ENCODE results near the gene H6PD.

Gene H6PD

DNA sequence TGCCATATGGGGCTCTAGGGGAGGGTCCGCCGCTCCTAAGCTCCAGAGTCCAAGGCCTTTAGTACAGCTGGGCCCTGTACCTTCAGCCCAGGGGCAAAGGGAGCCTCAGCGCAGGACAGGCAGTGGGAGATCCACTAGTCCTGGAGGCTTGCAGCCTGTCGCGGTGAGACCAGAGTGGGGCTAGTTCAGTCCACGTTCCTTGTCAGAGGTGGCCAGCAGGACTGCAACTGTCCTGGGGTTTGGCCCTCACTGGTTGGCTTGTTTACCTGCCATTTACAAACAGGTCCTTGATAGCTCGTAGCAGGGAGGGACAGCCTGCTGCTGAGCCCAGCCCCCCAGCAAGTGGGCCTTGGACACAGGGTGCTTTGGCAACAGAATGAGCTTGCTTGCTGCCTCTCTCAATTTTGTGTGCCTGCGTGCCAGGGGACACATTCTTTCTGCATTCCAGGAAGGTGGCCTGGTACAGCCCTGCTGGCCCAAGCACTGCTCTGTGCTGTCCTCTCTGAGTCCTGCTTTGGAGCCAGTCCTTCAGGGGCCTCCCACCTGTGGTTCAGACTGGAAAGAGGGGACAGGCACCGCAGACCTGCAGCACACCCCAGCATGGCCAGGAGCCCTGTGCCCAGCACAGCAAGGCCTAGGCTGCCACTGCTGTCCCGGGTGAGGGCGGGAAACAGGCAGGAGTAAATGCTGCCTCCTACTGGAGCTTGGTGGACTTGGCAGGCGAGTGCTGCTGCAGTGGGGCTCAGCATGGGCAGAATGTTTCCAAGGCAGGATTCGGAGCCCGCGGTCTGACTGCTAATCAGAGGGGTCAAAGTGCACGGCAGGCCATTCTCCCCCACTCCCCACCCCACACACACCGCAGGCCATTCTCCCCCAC, 15.2 kb downstream of the H6PD start:
- no peak for DNase-seq (ENCODE audit: low spot score)
- H3K4me3 ChIP-seq = peak overlapping the region; percentile 28

DNA sequence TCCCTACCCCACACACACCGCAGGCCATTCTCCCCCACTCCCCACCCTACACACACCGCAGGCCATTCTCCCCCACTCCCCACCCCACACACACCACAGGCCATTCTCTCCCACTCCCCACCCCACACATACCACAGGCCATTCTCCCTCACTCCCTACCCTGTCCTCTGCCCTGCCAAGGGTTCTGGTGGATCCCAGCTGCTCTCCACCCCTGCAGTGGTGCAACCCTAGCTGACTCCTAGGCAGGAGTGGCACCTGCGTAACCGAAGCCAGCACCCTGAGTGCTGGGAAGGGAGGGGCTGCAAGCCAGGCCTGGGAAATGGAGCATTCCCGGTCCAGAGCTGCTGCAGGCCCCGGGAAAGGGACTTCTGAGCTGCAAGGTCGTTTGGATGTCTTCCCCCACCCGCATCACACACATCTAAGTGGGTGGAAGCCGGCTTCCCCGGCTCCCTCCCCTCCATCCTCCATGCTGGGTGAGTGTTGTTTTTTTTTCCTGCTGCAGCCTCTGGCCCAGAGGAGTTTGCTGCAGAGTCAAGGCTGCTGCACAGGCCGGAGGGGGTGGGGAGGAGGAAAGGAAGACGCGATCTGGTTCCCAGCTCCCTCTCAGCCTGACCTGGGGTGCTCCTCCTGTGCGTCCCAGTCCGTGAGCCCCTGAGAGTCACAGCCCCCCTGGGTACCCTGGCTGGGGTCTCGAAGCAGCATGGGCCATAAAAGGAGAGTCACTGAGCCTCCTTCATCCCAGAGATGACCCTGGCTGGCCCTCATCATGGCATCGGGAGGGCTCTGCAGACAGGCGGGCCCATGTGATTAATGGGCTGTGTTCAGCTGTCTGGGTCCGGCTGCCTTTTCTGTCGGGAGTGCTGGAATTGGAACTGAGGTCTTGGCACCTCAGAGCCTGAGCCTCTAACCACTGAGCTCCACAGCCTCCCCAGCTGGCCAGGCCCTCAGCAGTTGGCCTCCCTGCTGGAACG, 16.1 kb downstream of the H6PD start:
- DNase-seq (ENCODE audit: low spot score) = no peak
- TF ChIP-seq, protein P1, sequence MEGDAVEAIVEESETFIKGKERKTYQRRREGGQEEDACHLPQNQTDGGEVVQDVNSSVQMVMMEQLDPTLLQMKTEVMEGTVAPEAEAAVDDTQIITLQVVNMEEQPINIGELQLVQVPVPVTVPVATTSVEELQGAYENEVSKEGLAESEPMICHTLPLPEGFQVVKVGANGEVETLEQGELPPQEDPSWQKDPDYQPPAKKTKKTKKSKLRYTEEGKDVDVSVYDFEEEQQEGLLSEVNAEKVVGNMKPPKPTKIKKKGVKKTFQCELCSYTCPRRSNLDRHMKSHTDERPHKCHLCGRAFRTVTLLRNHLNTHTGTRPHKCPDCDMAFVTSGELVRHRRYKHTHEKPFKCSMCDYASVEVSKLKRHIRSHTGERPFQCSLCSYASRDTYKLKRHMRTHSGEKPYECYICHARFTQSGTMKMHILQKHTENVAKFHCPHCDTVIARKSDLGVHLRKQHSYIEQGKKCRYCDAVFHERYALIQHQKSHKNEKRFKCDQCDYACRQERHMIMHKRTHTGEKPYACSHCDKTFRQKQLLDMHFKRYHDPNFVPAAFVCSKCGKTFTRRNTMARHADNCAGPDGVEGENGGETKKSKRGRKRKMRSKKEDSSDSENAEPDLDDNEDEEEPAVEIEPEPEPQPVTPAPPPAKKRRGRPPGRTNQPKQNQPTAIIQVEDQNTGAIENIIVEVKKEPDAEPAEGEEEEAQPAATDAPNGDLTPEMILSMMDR (IDR thresholded peaks at IDR 0.05) = no peak
- Histone ChIP-seq H3K4me3 (peak overlapping the region; percentile 30), H3K27ac (peak overlapping the region; percentile 49 to 87)

More for the DNA sequence above, 15.2 kb downstream of the H6PD start:
- H3K27ac ChIP-seq = peak overlapping the region; percentile 49 to 87
- TF ChIP-seq, protein P1 (IDR thresholded peaks at IDR 0.05) = peak; percentile 40

DNA sequence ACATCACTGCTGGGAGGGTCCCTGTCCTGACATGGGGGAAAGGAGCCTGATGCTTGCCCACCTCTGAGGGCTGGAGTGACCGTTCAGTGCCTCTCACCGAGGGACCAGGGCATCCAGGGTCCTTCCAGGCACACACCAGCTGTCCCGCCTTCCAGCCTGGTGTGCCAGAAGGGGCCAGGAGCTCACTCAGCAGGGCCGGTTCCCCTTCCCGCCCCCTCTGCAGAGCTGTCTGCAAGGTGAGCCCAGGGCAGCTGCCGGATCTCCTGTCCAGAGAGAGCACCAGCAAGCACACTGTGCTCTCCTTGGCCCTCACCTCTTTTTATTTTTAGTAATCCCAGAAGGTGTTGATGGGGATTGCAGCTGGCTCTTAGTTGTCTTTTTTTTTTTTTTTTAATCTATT, 16.9 kb downstream of the H6PD start:
- Histone ChIP-seq H3K4me3 (no peak overlapping the region), H3K27ac (peak overlapping the region in 1 of 2 donors; percentile 87)
- TF ChIP-seq, protein P1 (IDR thresholded peaks at IDR 0.05) = no peak
- no peak for DNase-seq (ENCODE audit: low spot score)

DNA sequence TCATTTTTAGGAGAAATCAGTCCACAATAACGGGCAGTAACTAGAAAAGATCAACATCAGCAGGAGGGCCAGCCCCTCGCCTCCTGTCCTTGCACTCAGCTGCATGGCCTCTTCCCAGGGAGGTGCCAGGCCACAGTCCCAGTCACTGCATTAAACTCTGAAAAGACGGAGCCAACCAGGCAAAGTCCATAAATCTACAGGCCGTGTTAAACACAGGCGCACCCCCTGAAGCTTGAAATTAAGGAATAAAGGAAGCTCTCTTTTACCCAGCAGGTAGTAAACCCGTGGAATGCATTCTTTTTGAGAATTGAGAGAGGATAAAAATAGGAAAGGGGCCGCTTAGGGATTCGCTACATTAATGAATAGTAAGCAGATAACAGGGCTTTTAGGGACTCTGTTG, 18.4 kb downstream of the H6PD start:
- TF ChIP-seq, protein P1 (IDR thresholded peaks at IDR 0.05) = no peak
- no peak for DNase-seq (ENCODE audit: low spot score)
- no peak overlapping the region for H3K27ac ChIP-seq
- H3K4me3 ChIP-seq = no peak overlapping the region

DNA sequence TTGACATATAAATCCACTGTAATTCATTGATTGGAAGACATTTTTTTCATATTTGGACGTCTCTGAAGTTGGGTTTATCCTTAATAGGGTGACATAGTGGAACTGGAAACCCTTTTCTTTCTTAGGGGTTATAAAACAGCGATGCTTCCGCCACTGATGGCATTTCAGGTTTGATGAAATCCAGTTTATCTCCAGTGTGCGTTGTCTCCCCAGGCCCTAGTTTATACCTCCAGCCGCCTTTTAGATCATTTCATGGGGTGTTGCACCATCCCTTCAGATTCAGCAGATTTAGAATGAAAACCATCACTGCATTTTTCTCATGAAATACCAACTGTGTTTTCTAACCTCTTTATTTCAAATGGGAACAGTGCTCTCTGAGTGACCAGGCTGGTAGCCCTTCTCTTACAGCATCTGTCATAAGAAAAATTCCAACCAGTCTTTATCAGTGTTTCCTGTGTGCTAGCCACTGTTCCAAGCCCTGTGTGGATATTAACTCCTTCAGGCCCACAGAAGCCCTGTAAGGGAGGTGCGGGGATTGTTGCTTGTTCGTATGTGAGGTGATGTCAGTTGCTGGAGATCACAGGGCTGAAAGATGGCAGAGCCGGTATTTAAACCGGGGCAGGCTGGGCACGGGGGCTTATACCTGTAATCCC, 19.0 kb downstream of the H6PD start:
- no peak for DNase-seq (ENCODE audit: low spot score)
- TF ChIP-seq, protein P1 (IDR thresholded peaks at IDR 0.05) = no peak
- no peak overlapping the region for H3K27ac ChIP-seq

DNA sequence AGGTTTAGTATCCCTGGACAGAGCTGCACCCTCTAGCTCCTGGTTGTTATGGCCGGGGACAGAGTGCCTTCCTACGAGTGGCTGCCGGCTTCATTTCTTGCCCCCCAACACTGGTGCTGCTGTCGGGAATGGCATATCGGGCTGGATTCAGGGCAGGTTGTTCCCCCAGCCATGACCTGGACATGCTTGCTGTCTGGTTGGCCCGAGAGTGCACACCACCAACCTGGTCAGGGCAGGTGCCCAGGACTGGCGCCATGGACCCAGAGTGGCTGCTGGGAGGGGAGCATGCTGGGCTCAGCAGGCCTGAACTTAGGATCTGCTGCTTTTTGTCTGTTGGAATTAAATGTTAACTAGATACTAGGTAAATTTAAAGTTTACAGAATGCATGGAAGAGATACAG, 21.8 kb downstream of the H6PD start:
- Histone ChIP-seq H3K4me3 (no peak overlapping the region), H3K27ac (no peak overlapping the region)
- no peak for DNase-seq (ENCODE audit: low spot score)
- TF ChIP-seq, protein P1 (IDR thresholded peaks at IDR 0.05) = no peak

More for the DNA sequence above, 19.0 kb downstream of the H6PD start:
- H3K4me3 ChIP-seq = no peak overlapping the region
